A673 (cell line): ENCODE results near the gene CDC20B.

Experiments
- CTCF ChIP-seq: fragments of 300-800, 200-600 bp; sonication (generic); conservative IDR thresholded peaks from 2 replicates; pipeline ENCODE4 v1.5.1; 2017; ENCODE audit warnings: low read depth, mild to moderate bottlenecking, antibody characterized with exemption, low read length, moderate library complexity, mixed read lengths
- EZH2 ChIP-seq: fragments of 200-600 bp; sonication (generic); IDR thresholded peaks from 2 replicates; pipeline ENCODE4 v1.6.1; 2017; ENCODE audit warnings: borderline replicate concordance, low read depth, mild to moderate bottlenecking, mixed read lengths, antibody characterized with exemption, low read length; ENCODE audit not compliant: poor library complexity, severe bottlenecking

DNA sequence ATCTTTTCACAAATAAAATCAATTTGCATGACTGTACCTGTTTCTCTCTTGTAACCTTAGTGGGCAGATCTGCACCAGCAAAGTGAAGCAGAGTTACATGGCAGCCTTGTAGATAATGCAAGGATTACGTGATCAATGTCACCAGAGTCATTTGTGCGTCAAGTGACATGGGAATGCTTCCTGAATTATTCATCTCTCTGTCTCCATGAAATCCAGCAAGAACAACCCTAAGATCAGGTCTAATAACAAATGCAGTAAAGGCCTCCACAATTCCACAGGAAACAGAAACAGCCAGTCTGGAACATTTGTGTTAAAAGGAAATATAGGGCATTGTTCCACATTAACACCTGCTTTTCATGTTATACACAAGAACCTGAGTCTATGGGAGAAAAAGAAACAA, 62.8 kb downstream of the CDC20B start:
- no peak for TF ChIP-seq CTCF
- TF ChIP-seq EZH2: no peak
